ENCODE results near the gene CDC42BPA. TPM values are rescaled to one million over a fixed set of nuclear protein-coding genes. Genes with fewer than 3 reads are reported as not detected.

The CDC42BPA gene
- total RNA-seq, 1 experiment from 2014 or later, result 30.1 TPM

DNA sequence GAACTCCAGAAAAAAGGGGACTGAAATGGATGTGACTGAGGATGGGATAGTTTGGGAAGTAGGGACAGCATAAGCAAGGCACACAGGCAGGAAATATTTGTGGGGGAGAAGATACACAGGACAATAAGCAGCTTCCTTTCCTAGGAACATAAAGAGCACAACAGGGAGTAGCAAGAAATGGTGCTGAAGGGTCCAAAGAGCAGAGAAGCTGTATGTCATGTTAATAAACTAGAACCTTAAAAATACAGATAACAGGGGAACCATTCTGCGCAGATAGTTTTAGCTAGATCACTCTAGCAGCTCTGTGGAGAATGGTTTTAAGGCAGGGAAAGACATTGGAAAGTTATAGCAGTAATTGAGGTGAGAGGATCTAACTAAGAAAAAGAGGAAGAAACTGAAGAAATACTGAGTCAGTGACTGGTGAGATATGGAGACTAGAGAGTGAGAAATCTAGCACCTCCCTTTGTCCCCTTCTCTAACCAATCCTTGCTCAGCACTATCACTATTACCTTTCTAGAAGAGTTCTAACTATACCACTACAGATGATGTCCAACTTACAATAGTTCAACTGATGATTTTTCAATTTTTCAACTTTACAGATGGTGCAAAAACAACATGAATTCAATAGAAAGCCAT is 95.0 kb downstream of the CDC42BPA start:
- no peaks in the 10 kb centered on the region for H3K27me3 Mint-ChIP-seq (ENCODE audit: low read depth)

More for the DNA sequence above, 95.0 kb downstream of the CDC42BPA start:
- Histone ChIP-seq H3K79me1 (ENCODE audit: insufficient read depth, low read depth, low read length, poor library complexity, severe bottlenecking) (no peaks in the 10 kb centered on the region), H3K27me3 (ENCODE audit: insufficient read depth, low read length) (no peaks in the 10 kb centered on the region), H3K56ac (ENCODE audit: insufficient read length, low read depth, low read length) (no peak overlapping the region), H4K20me1 (ENCODE audit: control insufficient read depth, insufficient read depth, insufficient read length) (no peaks in the 10 kb centered on the region), H3T11ph (ENCODE audit: low read length) (no peak overlapping the region), H2BK120ac (ENCODE audit: low read depth, low read length, poor library complexity, severe bottlenecking) (no peak overlapping the region), H2BK15ac (ENCODE audit: low read depth, low read length) (no peak overlapping the region), H3K9ac (ENCODE audit: extremely low read depth, insufficient read length, low read length) (no peak overlapping the region), H3K4me2 (ENCODE audit: insufficient read depth, insufficient read length, low read length) (no peak overlapping the region), H3K14ac (ENCODE audit: insufficient read depth, low read length) (no peak overlapping the region), H3K23me2 (ENCODE audit: insufficient read length, low read depth, low read length, poor library complexity, severe bottlenecking) (no peaks in the 10 kb centered on the region), H3K79me2 (ENCODE audit: insufficient read depth, low read length) (peaks cover 2% of the 10 kb centered on the region; the same call in 1 of the 2 replicates), H3K23ac (ENCODE audit: insufficient read length, low read depth, low read length) (no peak overlapping the region), H2BK5ac (ENCODE audit: insufficient read length, low read length) (no peak overlapping the region), H3K27ac (ENCODE audit: insufficient read length, low read depth, low read length) (no peak overlapping the region), H3K4me1 (ENCODE audit: insufficient read depth, low read length) (no peaks in the 10 kb centered on the region), H2BK20ac (ENCODE audit: low read depth, low read length, poor library complexity, severe bottlenecking) (no peak overlapping the region), H4K91ac (ENCODE audit: insufficient read length, low read depth, low read length) (no peak overlapping the region), H2BK12ac (ENCODE audit: insufficient read length, low read depth, low read length) (no peak overlapping the region), H4K5ac (ENCODE audit: insufficient read length, low read depth, low read length) (no peak overlapping the region), H3K4ac (ENCODE audit: low read depth, low read length) (no peak overlapping the region), H2AK5ac (ENCODE audit: insufficient read length, low read length) (no peak overlapping the region), H3K18ac (ENCODE audit: insufficient read length, low read depth, low read length) (no peak overlapping the region), H3K9me3 (ENCODE audit: control insufficient read depth, low read depth, low read length) (no peaks in the 10 kb centered on the region), H2AFZ (ENCODE audit: low read length) (no peak overlapping the region), H4K8ac (replicated peaks; ENCODE audit: insufficient read length, low read depth, low read length) (no peak overlapping the region)
- Mint-ChIP-seq H3K4me1 (peaks cover 3 to 5% of the 10 kb centered on the region in 2 experiments; a peak in 3 of 4 replicates), H3K27ac (no peak overlapping the region), H3K36me3 (ENCODE audit: insufficient read depth in 1 of 3, low read depth in 3 of 3) (no peaks in the 10 kb centered on the region), H3K9me3 (no peaks in the 10 kb centered on the region), H3K4me3 (no peak overlapping the region)
- DNase-seq, result no peak
- WGBS (ENCODE audit: extremely low coverage, insufficient read length, low lambda C conversion rate), result no CpG with 5 or more reads among the region's 1 CpG
- TF ChIP-seq, protein P1, sequence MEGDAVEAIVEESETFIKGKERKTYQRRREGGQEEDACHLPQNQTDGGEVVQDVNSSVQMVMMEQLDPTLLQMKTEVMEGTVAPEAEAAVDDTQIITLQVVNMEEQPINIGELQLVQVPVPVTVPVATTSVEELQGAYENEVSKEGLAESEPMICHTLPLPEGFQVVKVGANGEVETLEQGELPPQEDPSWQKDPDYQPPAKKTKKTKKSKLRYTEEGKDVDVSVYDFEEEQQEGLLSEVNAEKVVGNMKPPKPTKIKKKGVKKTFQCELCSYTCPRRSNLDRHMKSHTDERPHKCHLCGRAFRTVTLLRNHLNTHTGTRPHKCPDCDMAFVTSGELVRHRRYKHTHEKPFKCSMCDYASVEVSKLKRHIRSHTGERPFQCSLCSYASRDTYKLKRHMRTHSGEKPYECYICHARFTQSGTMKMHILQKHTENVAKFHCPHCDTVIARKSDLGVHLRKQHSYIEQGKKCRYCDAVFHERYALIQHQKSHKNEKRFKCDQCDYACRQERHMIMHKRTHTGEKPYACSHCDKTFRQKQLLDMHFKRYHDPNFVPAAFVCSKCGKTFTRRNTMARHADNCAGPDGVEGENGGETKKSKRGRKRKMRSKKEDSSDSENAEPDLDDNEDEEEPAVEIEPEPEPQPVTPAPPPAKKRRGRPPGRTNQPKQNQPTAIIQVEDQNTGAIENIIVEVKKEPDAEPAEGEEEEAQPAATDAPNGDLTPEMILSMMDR (conservative IDR thresholded peaks at IDR 0.05), result no peak

Data from H9 (cell line).